22Rv1 (cell line): ENCODE measurements around the gene CCDC80.

Experiments used
- ZFX ChIP-seq: fragments of 450-650 bp; IDR thresholded peaks from 2 replicates; pipeline ENCODE4 v1.6.1; 2017; ENCODE audit warnings: antibody characterized with exemption, borderline replicate concordance
- TF ChIP-seq, protein P1 (sequence below): fragments of 450-650 bp; IDR thresholded peaks from 2 replicates; pipeline ENCODE4 v1.5.1; 2017; ENCODE audit warnings: mild to moderate bottlenecking

DNA sequence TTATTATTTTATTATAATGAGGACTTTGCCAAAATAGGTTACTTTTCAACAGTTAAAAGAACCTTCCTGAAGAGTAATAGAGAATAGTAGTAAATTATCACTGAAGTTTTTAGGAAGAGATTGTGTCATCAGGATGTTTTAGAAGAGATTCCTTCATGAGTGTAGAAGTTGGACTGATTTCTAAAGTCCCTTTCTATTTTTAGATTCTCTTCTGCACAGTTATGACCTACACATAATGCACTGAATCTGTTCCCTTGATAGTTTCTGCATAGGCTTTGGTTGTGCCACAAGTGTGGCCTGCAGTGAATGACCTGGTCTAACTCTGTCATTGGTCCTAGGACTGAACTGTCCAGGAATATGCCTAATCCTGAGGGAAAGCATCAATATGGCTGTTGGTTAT is 55.2 kb downstream of the CCDC80 start:
- TF ChIP-seq, protein P1, sequence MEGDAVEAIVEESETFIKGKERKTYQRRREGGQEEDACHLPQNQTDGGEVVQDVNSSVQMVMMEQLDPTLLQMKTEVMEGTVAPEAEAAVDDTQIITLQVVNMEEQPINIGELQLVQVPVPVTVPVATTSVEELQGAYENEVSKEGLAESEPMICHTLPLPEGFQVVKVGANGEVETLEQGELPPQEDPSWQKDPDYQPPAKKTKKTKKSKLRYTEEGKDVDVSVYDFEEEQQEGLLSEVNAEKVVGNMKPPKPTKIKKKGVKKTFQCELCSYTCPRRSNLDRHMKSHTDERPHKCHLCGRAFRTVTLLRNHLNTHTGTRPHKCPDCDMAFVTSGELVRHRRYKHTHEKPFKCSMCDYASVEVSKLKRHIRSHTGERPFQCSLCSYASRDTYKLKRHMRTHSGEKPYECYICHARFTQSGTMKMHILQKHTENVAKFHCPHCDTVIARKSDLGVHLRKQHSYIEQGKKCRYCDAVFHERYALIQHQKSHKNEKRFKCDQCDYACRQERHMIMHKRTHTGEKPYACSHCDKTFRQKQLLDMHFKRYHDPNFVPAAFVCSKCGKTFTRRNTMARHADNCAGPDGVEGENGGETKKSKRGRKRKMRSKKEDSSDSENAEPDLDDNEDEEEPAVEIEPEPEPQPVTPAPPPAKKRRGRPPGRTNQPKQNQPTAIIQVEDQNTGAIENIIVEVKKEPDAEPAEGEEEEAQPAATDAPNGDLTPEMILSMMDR, result no peak
- TF ChIP-seq ZFX, result no peak
